Measurements from ENCODE around the gene NR5A2.

The NR5A2 gene

DNA sequence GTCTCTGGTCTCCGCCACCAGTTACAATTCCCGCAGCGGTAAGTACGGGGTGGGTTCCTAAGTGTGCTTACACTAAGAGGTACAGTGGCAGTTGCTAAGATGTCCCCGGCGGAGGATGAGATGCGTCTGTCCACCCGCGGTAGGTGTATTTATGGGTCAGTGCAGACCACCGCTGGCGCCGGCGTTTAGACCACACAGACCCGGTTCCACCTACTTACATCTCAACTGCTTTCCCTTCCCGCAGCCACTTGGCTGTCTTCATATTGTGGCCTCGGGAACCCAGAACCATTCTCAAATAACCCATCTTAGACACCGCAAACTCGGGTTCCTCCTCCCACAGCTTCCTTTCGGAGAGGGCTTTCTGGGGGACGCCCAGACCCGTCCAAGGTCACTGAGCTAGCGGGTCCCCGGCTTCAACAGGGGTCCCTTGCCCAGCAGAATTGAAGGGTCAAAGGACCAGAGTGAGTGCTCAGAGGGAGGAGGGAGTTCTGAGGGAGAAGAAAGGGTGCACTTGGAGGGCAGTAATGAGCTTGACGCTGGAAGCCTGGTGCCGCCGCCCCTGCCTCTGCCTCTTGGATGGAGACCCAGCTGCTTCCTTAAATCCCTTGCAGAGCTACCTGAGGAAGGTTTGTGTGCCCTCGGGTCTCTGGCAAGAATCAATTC lies 8.6 kb downstream of the NR5A2 start:
- no peak for DNase-seq (ENCODE audit: low read depth in 2 of 2)

DNA sequence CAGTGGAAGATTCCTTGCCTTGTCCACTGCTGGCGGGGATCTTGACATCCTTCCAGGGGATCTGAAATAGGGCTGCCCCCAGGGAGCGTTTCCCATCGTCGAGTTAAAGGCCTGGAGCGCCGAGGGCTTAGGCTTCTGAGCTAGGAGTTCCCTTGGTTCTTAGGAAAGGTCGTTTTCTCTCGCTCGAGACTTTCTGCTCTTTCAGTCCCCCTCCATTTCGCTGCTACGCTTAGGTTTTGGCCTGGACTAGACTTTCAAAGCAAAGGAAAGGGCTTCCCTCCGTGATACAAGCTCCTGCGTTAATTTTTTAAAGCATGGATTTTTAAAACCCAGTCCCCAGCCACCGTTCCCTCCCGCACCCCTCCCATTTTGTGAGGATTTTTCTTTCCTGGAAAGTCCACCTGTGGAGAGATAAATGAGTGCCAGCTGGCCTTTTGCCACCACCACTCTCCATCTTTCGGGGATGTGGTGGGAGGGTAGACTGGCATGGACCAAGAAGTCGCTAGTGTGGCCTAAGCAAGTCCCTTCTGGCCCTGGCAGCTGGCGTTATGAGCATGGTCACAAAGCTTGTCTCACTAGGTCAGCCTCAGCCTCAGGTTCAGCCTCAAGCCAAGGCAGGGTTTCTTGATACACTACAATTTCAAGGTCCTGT lies 9.2 kb downstream of the NR5A2 start:
- DNase-seq (ENCODE audit: low read depth in 2 of 2), result no peak

DNA sequence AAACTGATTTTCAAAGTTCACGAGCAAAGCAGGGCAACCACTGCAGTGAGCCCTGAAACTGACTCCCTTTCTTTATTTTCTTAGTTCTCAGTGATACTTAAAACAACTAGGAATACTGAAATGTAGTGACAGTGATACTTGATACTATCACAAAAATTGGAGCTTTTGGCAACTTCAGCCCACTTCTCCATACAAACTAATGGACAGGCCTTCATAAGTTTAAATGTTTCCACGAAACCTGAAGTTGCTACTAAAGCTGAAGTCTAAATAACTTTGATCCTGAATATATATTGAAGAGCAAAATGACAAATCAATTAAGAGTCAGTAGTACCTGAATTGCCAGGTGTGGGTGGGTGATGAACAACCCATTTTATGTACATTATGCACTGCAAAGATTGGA lies 10.0 kb downstream of the NR5A2 start:
- DNase-seq (ENCODE audit: low read depth in 2 of 2), result no peak

DNA sequence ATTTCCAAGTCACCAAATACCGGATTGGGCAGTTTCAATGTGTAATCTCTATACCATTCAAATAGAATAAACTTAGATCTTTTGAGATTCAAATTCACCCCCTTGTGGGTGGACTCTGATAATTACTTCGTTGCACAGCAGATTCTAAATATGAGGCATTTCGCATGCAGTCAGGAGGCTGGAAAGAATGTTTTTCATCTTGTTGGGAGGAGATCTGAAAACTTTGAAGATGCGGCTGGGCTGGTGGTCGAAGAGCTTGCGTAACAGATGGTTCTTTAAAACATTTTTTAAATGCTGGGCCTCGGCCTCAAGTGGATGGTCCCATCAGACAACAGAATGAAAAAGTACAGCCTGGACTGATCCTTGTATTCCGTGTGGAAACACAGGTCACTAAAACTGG lies 10.4 kb downstream of the NR5A2 start:
- no peak for DNase-seq (ENCODE audit: low read depth in 2 of 2)

DNA sequence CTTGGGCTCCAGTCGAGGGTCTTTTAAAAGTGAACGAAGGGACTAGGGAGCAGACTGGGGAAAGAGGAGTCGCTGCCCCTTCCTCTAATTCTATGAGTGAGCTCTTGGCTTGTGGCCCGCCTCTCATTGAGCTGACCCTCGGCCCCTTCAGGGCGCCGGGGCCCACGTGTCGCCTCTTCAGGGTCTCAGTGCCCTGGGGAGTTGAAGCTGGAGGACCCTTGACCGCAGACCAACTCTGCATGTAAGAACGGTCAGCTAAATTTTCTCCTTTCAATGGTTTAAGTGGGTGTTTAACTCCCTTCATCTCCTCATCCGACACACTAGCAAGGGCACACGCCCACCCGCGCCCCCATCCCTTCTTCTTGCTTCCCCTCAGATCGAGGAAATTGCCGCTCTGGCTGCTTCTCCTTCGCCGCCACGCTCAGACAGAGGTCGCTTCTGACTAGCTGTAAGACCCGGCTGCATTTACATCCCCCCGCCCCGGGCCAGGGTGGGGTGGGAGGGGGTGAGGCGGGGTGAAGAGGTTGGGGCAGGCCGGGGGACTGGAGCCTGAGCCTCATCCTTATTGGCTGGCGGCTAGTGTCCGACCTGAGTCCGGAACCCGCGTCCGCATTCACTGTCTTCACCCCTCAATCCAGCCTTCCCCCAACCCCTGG lies 10.9 kb downstream of the NR5A2 start:
- DNase-seq (ENCODE audit: low read depth in 2 of 2), result no peak

DNA sequence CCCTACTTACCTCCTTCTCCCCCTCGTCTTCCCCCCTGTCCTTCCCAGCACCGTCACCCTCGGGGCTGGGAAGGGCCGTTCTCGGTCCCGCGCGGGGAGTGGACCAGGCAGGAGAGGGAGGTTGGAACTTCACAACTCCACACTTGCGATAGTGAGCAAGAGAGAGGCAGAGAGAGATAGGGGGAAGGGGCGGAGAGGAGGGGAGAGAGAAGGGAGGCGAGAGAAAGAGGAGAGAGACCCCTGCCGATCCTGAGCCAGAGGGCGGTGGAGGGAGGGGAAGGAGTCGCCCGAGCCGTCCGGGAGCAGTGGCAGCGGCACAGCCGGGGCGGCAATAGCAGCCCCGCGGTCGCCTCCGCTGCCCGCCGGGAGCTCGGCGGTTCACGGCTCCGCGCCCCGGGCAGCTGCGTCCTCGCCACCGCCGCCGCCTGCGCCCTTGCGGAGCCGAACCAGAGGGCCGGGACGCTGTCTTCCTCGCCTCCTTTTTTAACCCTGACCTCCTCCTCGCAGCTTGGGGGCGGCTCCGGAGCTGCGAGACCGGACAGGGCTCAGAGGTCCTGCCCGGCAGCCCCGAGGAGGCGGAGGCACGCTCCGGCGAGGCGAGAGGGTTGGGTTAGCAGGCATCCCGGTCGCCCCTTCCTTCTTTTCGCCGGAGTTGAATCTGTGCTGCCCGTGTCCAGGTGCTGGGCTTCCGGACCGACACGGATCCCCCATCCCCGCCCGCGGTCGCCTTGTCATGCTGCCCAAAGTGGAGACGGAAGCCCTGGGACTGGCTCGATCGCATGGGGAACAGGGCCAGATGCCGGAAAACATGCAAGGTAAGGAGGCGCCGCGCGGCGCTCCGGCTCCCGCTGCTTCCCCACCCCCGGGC lies 11.7 kb downstream of the NR5A2 start:
- no peak for DNase-seq (ENCODE audit: low read depth in 2 of 2)

DNA sequence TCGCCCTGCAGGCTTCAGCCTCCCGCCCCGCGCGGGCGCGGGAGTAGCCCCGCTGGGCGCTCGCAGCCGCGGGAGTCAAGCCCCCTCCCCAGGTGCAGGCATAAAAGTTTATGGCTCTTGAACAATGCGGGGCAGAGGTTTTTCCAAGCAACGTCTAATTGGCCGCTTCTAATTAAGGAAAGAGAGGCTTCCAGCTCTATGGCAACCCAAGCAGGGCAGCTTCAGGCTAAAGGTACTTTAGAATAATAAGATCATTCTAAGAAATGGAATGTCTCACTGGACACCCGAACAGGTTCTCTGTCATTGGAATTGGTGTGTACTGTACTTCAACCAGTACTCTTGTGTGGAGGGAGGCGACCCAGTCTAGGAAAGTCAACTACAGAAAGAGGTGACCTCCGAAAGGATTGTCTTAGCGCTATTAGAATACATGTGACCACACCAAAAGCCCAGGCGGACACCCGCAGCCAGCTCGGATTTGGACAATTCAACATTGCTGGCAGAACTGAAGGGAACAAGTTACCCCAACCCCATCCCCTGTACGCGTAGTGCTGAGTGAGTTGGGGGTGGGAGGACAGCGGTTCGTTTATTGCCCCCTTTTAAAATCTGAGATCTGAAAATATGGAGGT lies 12.5 kb downstream of the NR5A2 start:
- no peak for DNase-seq (ENCODE audit: low read depth in 2 of 2)

DNA sequence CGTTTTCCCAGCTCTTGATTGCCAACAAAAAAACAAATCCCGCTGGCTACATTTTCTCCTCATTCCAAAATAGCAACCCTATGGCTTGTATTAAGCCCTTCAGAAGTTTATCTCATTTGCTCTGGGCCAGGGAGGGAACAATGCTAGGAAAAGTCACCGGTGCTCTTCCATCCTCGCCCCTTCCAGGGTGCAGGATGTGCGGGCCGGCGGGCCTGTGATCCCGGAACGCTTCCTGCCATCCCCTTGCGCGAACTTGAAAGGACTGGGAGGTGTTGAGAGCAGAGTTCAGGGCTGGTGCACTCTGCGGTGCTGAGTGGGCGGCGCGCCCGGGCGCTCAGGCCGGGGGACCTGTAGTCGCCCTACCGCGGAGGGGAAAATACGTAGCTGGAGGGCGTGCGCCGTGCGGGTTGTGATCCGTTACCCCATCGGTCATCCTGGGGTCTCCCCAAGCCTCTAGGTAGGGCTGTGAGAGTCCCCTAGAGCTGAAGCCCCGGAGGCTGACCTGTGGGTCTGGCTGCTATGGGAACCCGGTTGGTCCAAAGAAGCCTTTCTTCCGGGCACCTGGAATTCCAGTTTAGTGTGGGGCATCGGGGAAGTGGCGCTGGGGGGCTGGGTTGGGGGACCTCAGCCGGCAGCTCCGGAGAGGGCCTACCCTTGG lies 13.1 kb downstream of the NR5A2 start:
- no peak for DNase-seq (ENCODE audit: low read depth in 2 of 2)

DNA sequence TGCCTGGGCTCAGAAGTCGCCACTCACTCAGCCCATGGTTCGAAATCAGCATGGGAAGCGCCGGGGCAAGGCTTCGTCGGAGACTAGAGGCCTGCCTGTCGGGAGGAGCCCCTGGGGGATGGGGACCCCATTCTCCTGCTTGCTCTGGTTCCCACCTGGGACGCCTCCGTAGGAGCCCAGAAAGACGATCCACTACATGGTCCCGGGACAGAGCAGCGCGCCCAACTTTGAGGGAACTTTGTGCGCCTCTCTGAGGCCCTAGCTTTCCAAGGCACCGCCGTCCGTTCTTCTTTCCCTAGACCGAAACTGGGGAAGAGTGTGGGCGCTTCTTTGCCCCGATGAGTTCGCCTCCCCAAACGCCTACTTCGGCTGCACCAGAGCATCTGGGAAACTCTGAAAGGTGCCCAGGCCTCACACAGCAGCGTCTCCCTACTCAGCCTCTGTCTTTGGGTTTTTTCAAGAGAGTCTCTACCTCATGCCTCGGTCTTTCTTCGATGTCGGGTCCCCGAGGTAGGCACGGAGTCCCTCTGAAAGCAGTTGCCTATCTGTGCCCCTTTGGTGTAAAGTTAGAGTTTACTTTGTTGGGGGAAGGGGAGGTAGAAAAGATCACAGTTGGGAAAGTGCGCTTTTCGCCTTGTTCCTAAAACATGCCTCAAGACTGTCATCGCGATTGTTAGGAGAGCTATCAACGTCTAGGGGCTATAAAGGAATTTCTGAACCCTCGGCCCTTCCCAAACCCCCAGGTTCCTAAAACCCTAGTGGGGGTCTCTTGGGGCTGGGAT lies 14.0 kb downstream of the NR5A2 start:
- DNase-seq (ENCODE audit: low read depth in 2 of 2), result no peak

DNA sequence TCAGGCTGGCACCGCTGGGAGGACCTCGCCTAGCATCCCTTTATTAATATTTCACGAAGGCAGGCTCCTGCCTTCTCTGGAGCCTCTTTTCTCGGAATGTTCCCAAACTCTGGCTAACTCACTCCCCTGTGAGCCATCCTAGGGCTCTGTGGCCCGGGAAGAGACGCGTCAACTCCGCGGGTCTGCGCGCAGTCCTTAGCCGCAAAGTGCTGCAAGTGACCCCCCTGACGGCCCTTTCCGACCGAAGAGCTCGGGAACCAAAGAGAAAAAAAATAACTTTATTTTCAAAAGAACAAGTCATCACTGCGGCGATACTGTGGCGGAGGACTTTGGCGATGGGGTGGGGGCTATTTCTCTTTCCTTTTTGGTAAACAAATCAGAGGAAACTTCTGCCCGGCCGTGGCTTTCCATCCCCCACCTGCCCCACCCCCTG lies 14.6 kb downstream of the NR5A2 start:
- no peak for DNase-seq (ENCODE audit: low read depth in 2 of 2)

DNA sequence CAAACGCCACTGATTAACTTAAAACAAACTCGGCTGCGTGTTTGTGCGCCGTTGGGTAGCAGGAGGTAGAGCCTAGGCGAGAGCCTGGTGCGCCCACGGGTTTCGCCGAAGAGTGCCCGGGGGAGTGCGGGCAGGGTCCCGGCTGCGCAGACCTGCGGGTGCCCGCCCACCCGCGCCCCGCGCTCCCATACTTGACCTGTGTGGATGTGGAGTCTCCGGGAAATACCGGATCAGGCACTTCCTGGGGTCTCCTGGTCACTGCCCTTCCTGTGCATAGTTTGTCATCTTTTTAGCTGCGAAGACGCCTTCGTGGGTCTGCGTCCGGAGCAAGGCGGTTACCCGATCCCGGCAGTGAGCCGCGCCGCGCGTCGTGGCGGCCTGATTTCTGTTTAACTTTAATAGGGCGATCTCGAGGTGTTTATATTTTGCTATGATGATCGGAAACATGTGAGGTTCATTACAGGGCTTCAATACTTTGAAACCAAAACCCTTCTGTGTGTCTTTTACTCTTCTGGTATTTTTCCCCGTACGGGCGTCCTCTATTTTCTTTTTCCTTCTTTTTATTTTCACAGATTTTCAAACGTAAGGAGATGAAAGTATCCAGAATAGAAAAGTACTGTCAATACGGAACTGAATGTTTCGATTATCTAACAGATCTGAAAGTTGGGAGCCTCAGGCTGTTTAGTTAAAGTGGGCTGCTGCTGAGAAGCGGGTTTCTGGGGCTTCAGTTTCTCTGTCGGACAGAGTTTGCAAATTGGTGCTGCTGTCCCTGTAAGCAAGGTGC lies 15.2 kb downstream of the NR5A2 start:
- DNase-seq (ENCODE audit: low read depth in 2 of 2), result no peak

DNA sequence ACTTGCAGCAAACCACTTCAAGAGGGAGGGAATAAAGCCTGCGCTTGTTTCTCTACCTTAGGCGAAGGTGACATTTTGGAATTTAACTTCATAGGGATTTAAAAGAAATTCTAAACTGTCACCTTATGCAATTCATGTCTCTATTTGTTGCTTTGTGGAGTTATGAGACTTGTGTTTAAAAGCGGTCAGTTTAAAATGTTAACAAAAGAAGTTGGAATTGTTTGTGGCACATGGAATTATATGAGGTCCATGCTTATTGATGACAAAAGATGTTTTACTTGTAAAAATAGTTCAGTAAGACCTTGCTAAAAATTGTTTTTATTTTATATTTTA lies 15.8 kb downstream of the NR5A2 start:
- no peak for DNase-seq (ENCODE audit: low read depth in 2 of 2)

DNA sequence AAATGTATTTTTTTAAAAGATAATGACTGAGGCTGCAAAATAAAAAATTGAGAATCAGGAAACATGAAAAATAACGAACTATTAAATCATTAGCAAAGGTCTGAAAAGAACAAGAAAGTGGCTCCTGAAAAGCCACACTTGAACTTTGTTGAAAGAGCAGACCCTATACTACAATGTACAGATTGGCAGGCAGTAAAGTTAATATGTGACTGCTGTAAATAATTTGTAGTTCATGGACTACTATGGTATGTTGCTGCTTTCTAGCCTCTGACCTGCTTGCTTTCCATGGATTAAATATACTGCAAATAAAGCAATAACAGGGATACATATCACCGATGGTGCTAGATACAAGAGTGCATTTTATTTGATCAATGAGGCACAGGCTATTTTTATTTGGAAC lies 18.6 kb downstream of the NR5A2 start:
- no peak for DNase-seq (ENCODE audit: low read depth in 2 of 2)

DNA sequence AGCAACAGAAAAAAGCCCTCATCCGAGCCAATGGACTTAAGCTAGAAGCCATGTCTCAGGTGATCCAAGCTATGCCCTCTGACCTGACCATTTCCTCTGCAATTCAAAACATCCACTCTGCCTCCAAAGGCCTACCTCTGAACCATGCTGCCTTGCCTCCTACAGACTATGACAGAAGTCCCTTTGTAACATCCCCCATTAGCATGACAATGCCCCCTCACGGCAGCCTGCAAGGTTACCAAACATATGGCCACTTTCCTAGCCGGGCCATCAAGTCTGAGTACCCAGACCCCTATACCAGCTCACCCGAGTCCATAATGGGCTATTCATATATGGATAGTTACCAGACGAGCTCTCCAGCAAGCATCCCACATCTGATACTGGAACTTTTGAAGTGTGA lies 20.7 kb downstream of the NR5A2 start:
- DNase-seq (ENCODE audit: low read depth in 2 of 2), result no peak

DNA sequence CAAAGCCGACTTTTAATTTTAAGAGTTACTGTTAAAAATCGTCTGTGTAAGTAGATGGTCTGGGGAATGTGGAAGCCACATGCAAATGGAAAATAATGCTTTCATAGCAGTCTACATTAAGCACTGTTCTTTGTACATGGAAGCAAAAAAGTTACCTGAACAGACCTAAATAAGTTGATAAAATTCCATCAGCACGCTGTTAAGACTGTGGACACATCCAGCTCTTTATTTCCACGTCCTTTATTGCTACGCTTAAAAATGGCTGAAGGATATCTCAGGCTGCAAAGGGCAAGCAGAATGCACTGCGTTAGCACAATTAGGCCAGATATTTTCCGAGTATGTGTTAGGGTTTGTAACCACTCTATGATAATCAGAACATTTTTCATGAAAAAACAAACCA lies 22.3 kb downstream of the NR5A2 start:
- DNase-seq (ENCODE audit: low read depth in 2 of 2), result no peak

DNA sequence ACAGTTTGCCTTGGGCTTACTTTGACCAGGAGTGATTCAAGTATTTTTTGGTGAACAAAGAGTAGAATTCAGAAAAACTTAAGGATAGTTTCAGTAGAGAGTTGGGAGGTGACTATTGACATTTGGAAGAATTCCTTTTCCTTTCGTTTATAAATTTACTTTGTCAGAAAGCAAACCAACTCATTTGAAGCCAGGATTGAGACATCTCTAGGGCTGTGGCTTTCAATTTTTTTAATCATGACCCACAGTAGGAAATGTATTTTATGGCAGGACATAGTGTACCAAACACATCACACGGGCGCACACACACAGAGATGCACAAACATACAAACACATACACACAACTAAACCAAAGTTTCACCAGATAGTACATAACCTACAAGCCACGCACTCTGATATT lies 24.1 kb downstream of the NR5A2 start:
- no peak for DNase-seq (ENCODE audit: low read depth in 2 of 2)

DNA sequence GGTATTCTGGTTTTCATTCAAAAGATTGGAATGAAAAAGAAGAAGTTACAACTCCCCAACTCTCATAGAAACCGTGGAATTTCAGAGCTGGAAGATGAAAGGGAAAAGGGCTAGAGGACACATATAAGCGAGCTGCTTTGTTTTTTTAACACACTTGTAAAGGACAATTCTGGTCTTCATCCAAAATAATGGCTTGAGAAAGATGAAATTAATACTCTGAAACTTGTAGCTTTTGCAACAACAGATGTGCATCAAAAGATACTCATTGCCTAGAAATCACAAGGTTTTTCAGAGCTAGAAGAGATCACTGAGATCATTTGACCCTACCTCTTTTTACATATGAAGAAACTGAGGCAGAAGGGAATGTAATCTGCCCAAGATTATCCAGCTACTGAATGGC lies 25.6 kb downstream of the NR5A2 start:
- no peak for DNase-seq (ENCODE audit: low read depth in 2 of 2)

DNA sequence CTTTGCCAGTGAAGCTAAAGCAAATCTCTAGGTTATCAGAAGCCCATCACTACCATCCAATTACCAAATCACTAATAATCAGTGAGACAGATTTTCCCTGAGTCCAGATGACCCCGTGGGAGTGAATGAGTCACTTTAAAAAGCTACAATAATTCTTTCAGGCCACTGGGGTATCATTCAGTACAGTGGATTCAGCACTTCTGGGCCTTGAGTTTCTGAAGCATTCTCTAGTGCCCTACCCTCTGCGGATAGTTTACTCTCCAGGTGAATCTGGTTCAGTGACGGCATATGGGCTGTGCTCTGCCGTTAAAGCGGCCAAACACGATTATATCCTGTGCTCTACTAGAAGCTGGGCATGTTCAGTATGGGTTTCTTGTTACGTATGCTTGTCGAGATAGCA lies 26.1 kb downstream of the NR5A2 start:
- no peak for DNase-seq (ENCODE audit: low read depth in 2 of 2)

DNA sequence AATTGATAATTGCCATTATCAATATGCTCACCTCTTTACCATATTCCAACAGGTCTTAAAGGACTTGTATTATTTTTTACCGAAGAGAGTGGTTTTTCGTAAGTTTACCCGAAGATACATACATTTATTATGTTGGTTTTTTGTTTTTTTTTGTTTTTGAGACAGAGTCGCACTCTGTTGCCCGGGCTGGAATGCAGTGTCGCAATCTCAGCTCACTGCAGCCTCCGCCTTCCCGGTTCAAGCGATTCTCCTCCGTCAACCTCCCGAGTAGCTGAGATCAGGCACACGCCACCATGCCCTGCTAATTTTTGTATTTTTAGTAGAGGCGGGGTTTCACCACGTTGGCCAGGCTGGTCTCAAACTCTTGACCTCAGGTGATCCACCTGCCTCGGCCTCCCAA lies 30.8 kb downstream of the NR5A2 start:
- DNase-seq (ENCODE audit: low read depth in 2 of 2), result no peak

DNA sequence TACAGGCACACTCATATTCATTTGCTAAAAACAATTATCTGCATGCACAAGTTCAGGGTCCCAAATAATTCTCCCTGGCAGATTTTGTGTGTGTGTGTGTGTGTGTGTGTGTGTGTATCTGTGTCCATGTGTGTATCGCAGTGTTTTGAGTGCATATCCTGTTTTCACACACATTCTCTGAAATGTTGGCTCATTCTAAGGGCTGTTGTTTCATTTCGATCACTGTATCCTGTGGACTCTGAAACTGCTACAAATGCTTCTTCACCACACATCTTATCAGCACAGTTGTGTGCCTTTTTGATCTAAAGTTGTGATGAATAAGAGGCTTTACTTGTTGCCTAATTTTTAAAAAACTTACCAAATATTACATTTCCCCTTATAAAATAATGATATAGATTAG lies 34.6 kb downstream of the NR5A2 start:
- DNase-seq (ENCODE audit: low read depth in 2 of 2), result no peak

Data from stimulated activated CD4-positive, alpha-beta T cell treated with anti-CD3 and anti-CD28 coated beads, Interleukin-4, amount 100 ng/mL, for 48 hours (primary cell).